Measurements from ENCODE around the gene LRP1-AS.
A peak's percentile ranks its signal among the peaks of the same experiment; 100 is the strongest.
"Not testable (repeated sequence)": the region's sequence is repeated elsewhere in the genome, so short reads cannot be mapped to it uniquely, and the experiment has no call there.

The LRP1-AS gene

DNA sequence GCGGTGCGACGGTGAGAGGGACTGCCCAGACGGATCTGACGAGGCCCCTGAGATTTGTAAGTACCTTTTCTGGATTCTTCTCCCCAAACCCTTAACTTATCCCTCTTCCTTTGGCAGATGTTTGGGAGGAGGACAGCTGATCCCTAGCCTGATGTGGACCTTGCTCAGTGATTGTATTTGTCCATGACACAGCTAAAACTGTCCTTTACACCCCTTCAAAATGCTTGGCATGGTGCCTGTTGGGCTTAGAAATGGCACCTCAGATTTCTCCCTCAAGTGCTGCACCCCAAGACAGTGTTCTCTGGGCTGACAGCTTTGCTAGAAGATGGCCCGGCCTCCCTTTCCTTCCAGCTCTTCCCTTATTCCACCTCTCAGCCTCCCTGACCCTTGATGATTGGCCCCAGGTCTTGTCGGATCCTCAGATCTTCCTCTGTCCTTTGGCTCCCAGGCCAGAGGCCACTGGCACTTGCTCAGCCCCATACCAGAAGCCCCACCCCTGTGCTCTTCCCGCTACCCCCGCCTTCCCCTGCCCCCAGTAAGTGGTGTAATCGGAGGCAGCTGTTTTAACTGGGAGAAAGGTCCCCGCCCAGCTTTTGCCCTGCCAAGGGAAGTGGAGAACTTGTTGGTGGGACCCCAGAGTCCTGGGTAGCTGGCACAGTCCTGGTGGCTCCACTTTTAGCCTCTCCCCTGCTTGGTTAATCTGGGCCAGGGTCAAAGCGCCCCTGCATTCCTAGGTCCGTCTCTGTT is 8.7 kb downstream of the LRP1-AS start:
- DNase-seq = no peak

DNA sequence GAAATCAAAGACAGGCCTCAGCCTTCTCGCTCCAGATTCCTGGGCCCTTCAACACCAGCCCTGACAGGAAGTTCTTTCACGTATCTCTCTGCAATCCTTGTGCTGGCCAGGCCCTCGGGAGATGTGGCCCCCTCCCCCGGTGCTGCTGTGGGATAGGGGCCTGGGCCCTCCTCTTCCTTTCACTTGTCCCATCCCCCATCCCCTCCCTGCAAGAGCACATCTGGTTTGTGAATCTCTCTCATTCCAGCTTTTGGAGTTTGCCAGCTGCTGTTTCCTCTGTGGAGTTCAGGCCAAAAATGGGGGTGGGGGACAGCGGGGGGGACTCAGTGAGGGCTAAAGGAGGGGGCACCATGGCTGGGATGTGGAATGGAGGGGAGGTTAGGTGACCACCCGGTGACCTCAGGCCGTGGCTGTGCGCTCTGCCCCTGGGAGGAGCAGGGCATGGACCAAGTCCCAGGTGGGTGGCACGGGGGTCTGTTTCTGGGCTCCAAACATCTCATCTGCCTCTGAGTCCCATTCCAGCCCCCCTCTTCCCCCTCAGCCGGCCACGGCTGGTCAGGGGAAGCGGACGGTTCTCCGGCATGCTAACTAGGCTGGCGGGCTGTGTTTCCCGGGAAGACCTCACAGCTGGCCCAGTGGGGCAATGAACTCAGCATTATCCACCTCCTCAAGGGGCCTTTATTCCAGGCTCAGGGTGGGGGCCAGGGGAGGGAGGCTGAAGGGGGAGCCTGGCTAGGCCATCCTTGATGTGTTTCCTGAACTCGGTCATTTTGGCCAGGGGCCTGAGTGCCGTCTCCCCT is 11.7 kb downstream of the LRP1-AS start:
- peak; percentile 94 for DNase-seq

DNA sequence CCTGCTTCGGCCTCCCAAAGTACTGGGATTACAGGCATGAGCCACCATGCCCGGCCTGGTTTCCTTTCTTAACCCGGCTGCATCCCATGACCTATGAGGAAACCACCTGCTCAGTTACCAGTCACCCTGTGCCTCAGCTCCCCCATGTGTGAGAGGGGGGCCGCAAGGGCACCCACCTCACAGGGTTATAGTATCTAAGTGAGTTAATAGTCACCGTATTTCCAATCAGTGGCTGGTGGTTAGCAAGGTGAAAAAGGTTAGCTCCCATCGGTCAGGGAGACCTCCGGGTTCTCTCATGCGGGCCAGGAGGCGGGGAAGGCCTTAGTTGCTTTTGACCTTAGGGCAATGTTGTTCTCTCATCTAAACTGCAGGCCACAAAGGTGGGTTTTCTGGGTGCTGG is 12.5 kb downstream of the LRP1-AS start:
- no peak for DNase-seq

DNA sequence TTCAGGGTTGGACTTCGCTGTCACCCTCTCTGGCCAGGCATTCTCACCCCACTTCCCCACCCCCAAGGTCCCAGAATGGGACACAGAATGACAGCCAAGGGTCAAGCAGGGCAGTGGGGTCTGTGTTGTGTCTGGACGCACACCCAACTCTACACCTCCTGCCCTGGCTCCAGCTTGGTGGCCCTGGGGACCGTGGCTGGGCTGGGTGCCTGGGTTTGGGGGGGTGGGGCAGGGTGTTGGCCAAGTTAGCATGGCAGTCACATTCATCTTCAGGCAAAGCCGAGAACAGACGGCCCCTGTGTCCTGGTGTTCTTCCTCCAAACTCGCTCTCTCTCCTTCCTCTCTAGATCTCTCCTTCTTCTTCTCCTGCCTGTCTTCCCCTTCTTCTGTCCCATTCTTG is 13.5 kb downstream of the LRP1-AS start:
- no peak for DNase-seq

DNA sequence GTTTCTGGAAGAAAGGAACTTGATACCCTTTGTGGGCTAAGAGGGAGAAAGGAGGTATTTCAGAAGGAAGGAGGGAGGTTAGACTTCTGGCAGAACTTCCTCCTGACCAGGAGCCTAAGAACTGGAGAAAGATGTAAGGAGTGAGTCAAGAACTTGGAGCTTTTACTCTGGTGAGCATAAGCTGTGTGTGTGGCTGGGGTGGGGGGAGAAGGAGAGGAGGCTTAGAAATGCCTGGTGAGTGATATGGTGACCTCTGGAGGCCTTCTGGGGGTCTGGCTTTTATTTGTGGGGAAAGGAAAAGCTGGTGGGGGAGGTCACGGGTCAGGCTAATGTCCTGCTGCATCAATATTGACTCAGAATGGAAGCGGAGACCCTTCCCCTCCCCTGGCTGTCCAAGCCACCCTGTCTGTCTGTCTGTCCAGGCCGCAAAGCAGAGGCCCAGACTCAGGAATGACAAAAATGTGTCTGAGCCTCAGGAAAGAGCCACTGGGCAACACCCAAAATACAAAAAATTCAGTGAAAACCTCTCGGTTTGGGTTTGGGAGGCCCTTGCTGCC is 14.3 kb downstream of the LRP1-AS start:
- no peak for DNase-seq

DNA sequence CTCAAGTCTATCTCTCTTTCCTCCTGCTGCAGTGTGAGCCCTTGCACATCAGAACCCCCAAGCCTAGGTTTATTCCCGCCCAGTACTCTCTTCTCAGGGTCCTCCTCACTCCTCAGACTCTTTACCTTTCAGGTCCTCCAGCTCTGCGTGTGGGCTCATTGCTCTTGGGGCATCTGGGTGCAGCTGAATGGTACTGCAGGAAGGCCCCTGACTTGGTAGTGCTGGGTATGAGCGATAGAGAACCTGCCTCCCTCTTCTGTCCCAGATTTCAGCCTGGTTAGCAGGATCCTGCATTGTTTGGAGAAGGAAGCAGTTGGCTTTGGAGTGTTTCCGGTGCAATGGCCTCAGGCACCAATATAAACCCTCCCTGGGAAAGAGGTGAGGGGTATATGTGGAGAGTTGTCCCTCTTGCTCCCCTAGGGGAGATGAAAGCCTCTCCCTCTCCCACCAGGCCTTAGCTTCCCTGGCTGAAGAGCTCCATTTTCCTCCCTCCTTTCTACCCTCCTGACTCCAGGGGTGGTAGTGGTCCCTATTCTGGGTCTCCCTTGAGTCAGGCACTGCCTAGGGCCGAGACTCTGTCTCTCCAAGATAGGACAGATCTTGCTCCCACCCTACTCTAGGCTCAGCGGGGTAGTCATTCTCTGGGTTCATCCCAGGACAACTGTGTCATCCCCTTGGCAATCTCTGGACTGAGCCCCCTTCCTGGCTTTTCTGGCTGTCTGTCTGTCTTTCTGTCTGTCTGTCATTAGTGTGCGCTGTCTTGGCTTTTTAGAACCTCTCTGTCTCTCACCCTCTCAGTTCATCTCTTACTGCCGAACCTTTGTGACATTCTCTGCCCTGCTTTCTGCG is 15.3 kb downstream of the LRP1-AS start:
- no peak for DNase-seq

DNA sequence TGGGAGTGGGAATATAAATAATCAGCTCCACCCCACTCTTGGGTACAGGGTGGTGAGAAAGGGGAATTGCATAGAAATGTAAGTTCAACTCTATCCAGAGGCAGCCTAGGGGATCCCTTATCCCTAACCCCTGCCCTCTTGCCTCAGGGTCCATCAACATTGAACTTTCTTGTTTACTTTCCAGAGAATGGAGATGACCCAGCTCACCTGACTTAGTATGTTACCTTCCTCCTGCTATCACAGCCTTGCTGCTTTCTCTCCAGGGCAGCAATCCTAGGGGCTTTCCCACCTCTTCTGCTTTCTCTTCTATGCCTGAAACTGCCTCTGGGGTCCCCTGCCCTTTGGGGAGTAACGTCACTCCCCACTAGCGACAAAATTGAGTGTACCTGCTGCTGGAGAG is 16.5 kb downstream of the LRP1-AS start:
- DNase-seq = no peak

DNA sequence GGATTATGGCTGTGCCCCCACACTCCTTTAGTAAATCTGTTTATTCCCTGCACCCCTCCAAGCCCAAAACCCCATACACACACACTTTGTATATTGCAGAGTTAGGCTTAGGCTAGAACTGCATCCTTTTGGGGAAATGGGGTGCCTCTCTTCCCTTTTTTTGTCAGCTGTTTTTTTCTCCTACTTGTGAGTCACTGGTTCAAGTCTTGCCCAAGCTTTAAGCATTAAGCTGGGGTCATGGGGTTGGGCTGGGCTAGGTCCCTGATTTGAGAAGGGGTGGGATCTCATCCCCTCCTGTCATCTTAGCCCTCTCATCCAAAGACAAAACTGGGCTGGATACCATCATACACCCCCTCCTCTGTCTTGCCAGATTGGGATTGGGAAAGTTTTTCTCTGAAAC is 17.5 kb downstream of the LRP1-AS start:
- DNase-seq = no peak

DNA sequence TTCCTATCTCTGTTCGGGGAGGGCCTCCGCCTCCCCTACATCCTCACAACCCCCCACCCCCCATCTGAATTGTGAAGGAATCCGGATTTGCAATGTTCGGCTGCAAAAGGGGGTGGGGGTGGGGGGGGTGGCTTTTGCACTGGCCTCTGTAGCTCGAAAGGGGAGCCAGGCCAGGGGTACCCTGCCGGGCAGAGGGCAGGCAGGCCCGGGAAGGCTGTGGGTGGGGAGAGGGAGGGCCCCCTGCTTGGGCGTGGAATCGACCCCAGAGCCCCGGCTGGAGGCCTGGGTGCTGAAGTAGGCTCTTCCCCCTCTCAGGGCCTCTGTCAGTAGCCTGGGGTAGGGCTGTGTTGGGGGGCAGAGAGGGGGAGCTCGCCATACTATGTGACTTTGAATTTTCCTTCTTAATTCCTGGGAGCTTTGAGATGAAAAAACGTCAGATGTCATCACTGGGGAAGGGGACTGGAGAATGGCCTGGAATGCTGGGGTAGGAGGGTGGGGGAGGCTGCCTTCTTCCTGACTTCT is 18.0 kb downstream of the LRP1-AS start:
- peak; percentile 49 for DNase-seq

DNA sequence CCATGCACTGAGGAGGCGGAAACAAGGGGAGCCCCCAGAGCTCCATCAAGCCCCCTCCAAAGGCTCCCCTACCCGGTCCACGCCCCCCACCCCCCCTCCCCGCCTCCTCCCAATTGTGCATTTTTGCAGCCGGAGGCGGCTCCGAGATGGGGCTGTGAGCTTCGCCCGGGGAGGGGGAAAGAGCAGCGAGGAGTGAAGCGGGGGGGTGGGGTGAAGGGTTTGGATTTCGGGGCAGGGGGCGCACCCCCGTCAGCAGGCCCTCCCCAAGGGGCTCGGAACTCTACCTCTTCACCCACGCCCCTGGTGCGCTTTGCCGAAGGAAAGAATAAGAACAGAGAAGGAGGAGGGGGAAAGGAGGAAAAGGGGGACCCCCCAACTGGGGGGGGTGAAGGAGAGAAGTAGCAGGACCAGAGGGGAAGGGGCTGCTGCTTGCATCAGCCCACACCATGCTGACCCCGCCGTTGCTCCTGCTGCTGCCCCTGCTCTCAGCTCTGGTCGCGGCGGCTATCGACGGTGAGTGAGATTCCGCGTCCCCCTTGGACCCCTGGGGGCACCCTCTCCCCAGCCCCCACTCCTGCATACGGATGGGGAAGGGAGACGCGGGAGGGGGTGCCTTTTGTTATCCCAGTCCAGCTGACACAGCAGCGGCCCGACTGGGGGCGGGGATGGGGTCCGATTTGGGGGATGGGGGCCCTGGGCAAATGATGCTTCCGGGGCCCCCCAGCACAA is 18.7 kb downstream of the LRP1-AS start:
- no peak for DNase-seq

DNA sequence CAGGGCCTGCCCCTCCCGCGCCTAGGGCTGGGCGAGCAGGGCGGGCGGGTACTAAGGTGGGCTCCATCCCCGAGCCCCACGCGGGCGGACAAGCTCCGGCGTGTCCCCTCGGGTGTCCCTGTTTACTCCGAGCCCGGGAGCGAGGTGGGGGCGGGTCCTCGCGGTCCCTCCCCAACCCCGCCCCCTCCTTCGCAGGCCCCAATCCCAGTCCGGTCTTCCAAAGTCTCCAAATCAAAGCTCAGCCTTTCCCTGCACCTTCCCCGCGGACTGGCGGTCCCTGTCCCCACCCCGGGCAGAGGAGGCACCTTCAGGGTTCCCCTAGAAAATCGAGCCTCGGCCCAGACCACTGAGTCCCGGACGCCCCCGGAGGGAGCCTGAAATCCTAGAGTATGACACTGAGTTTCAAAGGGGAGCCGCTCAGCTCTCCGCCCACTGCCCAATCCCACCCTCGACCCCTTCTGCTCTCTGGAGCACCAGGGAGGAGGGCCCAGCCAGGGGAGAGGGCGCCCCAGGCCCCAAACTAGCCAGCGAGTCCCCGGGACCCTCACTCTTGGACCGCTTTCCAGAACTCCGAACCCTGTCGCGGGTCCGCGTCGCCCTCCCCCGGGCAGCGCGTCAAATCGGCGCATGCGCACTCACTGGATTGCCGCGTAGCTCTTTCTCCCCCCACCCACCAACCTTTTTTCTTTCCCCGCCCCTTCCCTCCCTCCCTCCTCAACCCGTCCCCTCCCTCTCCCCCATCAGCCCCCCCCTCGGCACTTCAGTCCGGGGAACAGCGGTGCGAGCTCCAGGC is 19.5 kb downstream of the LRP1-AS start, which contains the start of gene LRP1:
Gene LRP1, plus strand, starts transcription at position 758 of the 793 bp plus-strand sequence. CDS start 482 bp downstream, outside the sequence.
- DNase-seq = peak; percentile 92

DNA sequence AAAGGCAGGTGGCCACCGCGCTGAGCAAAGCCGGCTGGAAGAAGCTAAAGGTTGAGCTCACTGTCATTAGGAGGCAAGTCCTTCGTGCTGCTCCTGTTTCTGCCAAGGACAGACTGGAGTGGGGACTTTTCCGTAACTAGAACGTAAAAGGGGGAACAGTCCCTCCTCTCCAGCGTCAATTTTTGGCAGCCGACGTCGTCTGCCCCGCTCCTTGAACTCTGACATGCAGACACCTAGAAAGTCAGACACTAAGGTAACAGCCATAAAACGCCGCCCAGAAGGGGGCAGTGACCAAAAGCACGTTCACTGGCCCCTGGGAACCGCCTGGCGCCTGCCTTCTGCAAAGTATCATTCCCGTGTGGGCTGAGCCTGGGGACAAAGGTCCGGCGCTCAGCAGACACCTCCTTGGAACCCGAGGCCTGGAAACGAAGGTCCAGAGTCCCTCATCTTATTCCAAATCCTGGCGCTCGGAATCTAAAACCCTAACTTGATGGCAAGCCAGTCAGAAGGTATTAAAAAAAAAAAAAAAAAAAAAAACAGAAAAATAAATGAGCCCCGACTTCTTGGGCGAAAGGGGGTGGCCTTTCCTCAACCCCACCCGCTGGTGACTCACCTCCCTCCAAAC is 20.2 kb downstream of the LRP1-AS start:
- peak; percentile 63 for DNase-seq

DNA sequence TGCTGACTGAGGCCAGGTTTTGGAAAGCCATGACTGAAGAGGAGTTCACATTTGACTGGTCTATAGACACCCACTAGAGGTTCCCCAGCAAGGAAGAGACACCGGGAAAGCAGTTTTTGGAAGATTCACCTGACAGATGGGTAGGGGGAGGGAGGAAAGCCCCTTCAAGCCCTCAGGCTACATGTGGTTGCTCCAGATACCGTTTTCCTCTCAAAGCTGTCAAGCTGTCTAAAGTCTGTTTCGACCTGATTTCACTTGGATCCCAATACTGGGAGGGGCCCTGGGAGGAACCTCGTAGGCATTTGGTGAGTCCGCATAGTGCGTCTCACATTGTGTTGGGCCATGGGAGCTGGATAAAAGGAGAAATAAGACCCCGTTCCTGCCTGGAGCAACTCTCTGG is 20.9 kb downstream of the LRP1-AS start:
- DNase-seq = no peak

DNA sequence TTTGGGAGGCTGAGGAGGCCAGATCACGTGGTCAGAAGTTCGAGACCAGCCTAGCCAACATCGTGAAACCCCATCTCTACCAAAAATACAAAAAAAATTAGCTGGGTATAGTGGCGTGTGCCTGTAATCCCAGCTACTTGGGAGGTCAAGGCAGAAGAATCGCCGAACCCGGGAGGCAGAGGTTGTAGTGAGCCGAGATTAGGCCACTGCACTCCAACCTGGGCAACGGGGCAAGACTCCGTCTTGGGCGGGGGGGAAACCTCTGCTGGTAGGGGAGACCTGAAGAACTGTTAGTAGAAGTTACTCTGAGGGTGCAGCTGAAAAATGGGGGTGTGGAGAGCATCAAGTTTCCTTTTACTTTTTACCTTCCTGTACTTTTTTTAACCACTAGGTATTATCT is 21.4 kb downstream of the LRP1-AS start:
- DNase-seq = no peak

DNA sequence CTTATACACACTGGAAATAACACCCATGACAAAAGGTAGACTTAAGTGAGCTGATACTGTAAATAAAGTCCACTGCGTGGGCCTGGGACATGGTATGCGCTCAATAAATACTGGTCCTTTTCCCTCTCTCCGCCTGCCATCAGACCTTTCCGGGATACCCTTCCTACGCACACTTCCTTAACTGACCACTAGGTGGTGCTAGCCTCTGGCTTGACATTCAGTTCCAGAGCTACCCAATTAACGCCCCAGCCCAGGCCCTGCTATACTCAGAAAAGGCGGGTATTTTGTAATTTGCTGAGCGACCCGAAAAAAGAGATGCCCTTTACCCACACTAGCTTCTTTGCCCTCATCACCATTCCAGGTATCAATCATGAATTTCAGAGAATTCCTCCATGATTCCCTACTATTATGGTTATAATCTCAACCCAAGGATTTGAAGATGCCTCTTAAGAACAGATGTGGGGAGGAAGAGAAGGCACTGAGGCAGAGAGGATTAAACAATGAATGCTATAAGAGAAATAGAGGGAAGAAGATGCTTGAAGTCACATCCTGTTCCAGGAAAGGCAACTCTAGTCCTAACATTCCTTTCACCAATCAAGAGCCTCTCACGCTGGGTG is 23.1 kb downstream of the LRP1-AS start:
- peak; percentile 83 for DNase-seq

DNA sequence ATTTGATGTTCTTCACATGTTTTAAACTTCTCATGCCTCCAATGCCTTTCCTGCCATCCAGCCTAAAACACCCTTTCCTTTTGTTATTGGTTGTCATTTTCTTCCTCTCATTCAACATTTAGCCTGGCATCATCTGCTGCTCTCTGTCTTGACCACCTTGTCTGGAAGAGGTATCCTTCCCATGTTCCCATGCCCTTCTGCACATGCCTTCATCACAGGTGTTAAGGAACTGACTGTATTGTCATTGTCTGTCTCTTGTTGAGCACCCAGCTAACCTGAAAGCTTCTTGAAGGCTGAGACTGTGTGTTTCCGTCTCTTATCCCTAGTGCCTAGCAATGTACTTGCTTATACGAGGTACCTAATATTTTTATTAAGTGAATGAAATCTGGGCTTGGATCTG is 23.6 kb downstream of the LRP1-AS start:
- no peak for DNase-seq

DNA sequence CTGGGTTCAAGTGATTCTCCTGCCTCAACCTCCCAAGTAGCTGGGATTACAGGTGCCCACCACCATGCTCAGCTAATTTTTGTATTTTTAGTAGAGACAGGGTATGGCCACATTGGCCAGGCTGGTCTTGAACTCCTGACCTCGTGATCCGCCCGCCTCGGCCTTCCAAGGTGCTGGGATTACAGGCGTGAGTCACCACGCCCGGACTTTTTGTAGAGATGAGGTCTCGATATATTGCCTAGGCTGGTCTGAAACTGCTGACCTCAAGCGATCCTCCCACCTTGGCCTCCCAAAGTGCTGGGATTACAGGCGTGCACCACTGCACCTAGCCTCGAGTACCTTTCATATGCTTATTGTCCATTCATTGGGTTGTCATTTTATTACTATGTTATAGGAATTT is 26.7 kb downstream of the LRP1-AS start:
- not testable (repeated sequence) for DNase-seq

DNA sequence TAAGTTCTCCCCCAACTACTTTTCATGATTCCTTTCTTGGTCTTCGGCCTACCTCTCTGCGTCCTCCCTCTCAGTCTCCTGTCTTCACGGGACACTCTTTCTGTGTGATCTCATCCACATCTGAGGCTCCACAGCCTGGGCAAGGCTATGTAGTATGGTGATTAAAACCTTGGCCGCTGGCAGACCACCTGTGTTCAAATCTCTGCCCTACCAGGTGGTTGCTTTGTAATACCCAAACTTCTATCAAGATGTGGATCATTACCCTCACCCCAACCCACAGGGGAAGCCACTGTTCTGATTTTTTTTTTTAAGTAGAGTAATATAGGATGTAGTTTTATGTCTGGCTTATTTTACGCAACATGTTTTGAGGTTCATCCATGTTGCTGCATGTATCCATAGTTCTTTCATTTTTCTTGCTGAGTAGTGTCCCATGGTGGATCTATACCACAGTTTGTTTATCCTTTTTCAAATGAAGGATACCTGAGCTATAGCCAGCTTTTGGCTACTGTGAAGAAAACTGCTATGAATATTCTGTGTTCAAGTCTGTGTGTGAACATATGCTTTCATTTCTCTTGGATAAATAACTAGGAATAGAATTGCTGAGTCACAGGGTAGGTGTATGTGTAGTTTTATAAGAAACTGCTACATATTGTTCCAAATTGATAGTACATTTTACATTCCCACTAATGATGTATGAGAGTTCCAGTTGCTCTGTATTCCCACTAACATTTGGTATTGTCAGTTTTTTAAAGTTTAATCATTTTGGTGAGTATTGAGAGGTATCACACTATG is 27.9 kb downstream of the LRP1-AS start:
- no peak for DNase-seq

DNA sequence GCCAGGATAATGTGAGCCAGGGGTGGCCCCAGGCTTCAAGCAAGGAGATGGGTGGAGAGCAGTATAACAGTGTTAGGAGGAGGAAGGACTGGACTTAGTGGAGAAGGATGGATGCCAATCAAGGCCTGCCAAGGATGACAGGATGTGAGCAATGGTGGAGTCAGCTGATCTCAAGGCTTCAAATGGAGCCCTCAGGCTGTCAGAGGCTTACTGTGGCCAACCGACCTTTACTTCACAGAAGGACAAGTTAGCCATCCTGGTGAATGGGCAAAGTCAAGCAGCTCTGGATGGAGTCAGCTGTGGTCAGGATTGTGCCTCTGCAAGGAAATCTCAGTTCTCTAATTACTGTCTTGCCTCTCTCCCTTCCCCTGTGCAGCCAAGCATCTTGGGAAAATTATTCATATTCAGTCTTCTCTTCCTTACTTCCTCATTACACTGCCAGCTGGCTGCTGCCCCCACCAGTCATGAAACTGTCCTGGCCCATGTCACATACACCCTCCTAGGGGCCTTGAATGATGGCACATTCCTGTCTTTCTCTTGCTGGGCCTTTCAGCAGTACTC is 28.6 kb downstream of the LRP1-AS start:
- DNase-seq = no peak

All from right hindlimb (tissue), 1 donor.